Activated T-helper 9 cell treated with anti-CD3 and anti-CD28 coated beads, Interleukin-2, amount 50 U/mL, for 16 hours (primary cell): Measurements from ENCODE around the gene NDRG3.
A peak's percentile ranks its signal among the peaks of the same experiment; 100 is the strongest.
"Not testable (repeated sequence)": the region's sequence is repeated elsewhere in the genome, so short reads cannot be mapped to it uniquely, and the experiment has no call there.

ENCODE experiments used
- DNase-seq: peaks from one replicate; pipeline ENCODE4 v3.0.0-alpha.2; 2020; ENCODE audit warnings: low read depth

NDRG3 gene

DNA sequence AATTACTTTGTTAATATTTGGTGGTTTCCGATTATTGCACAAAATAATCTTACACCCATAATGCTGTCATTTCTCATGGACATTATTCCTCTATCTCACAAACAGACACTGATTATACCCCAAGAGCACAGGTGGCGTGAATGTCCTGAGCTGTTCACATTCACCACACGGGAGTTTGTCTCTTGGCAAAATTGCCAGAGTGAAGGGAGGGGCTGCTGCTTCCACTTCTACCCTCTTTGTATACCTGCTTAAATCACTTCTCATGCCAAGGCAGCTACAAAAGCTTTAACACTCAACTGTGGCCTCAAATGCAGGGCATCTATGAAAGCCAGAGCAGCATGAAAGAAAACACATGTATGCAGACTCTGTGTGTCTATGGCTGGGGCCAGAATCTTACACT lies 58.0 kb downstream of the NDRG3 start:
- no peak for DNase-seq

DNA sequence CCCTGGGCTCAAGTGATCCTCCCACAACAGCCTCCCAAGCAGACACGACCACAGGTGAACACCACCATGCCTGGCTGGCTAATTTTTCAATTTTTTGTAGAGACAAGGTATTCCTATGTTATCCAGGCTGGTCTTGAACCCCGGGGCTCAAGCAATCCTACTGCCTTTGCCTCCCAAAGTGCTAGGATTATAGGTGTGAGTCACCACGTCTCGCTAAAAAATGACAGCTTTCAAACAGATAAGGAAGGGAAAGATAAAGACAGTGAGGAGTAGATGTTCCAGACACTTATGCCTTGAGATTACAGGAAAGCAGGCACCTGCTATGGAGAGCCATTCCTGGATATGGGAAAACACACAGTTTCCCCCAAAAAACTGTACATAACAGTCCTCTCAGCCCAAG lies 58.9 kb downstream of the NDRG3 start:
- DNase-seq: no peak

DNA sequence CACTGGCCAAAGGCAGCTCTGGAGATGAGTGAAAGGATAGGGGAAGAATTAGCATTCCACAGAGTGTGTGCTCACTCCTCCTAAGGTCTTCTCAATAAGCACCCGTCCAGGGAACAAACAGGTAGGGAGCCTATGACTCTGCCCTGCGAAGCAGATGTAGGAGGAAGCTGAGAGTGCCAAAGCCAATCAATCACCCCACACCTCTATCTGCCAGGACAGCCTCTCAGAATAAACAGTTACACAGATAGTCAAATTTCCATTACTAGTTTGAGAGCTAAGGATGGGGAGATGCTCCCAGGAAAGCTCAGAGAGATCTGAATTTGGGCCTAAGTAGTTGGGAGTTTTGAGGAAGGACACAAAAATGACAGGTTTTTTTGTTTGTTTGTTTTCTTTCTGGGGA lies 59.4 kb downstream of the NDRG3 start:
- no peak for DNase-seq

DNA sequence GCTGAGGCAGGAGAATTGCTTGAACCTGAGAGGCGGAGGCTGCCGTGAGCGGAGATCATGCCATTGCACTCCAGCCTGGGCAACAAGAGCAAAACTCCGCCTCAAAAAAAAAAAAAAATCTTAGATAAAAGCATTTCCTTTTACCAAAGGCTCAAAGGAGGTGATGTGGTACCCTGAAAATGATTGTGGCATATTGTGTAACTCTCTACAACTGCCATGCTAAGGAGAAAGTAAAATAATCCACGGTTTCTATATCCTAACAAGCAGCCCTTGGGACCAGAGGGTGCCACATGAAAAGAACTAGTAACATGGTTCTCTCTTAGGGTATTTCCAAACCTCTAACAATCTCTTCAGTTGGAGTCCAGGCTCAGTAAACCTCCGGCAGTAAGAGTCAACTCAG lies 61.1 kb downstream of the NDRG3 start:
- DNase-seq: no peak

DNA sequence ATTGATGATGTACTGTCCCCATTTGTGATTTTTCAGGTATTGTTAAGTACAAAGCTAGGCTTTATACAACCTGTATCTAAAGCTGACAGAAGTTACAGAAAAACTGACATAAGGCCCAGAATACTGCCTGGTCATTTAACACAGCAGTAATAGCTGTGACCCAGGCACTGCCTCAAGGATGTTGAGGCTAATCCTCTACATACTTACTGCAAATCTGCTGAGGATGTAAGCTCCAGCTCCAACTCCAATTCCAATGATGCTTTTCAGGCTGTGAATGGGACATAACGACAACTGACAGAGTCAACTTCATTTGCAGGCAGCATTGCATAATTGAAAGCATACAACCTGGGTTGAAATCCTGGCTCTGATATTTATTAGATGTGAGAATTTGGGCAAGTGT lies 63.6 kb downstream of the NDRG3 start:
- no peak for DNase-seq

DNA sequence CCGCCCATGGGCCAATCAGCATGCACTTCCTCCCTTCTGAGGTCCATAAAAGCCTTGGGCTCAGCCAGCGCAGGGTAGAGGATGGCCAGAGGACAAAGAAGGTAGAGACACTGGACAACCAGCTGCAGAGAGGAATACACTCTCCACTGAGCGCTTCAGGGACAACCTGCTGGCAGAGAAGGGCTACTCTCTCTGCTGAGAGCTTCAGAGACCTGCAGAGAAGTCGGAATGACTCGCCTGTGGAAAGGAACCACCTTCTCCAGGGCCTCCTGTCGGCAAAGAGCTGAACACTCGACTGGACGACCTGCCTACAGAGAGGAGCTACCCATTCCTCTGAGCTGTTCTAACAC lies 68.5 kb downstream of the NDRG3 start:
- no peak for DNase-seq

DNA sequence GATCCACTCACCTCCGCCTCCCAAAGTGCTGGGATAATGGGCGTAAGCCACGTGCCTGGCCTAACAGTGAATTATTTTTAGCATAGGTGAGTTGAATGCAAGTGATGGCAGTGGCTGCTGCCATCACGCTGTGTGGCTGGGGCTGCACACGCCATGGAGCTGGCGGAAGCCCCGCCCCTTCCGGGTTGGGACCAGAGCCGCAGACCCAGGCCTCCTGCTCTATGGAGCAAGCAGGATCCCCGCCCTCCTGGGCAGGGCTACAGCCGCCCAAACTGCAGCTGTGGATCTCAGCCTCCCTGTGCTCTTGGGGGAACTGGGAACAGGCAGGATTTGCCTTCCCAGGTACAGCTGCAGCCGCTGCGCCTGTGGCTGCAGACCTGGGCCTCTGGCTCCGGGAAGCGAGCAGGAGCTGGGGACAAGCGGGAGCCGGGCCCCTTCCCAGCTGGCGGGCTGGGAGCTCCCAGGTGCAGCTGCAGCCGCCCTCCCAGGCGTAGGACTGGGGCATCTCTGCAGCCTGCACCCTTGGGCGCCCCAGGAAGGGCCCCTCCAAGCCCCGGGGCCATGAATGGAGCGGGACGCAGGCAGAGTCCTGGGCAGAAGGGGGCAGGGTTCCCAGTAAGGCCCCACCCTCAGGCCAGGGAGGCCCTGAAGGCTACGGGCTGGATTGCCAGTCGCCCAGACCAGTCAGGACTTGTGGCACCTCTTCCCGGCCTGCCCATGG lies 69.0 kb downstream of the NDRG3 start:
- no peak for DNase-seq

DNA sequence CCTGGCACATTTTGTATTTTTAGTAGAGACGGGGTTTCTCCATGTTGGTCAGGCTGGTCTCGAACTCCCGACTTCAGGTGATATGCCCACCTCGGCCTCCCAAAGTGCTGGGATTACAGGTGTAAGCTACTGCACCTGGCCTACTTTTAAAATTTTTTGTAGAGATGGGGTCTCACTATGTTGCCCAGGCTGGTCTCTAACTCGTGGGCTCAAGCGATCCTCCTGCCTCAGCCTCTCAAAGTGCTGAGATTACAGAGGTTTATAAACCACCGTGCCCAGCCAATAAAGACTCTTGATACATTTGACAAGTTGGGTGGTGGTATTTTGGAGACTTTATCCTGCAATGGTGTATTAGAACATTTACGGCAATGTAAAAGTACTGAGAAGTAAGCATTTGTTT lies 70.3 kb downstream of the NDRG3 start:
- not testable (repeated sequence) for DNase-seq

DNA sequence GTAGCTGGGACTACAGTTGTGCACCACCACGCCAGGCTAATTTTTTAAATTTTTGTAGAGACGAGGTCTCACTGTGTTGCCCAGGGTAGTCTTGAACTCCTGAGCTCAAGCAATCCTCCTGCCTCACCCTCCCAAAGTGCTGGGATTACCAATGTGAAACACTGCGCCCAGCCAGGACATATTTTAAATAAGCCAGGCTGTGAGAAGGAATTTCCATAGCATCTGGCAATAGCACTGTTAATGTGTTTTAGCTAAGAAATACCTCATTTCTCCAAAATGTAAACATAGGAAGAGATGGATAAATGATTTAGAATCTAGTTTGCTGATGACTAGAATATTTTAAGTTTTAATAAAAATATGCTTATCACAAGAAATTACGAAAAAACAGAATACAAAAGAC lies 72.9 kb downstream of the NDRG3 start:
- no peak for DNase-seq

DNA sequence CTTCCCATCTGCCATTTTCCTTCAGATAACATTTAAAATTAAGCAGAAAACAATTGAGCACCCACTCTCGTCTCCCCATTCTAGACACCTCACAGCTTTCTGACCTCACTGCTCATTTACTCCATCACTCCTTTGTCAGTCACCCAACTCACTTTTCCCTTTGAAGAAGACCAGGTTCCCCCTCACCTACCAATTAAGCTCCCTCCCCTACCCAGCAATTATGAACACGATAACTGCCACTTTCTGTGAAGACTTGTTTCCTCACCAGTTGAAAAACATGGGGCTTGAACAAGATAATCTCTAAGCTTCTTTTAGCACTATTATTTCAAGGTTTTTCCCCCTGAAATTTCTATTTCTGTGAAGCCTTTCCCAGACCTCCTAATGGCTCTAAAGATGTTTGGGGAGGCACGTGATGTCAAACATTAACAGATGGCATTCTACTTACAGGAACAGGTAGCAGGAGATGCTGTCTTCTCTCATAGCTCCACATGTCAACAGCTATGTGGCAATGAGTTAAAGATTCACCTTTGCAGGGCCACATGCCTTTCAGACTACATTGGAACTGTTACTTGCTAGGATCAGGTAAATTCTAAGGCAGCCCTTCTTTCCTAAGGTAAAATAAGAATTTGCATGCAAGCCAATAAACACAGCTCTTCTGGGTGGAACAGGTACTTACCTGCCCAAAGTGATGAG lies 75.1 kb downstream of the NDRG3 start:
- no peak for DNase-seq

DNA sequence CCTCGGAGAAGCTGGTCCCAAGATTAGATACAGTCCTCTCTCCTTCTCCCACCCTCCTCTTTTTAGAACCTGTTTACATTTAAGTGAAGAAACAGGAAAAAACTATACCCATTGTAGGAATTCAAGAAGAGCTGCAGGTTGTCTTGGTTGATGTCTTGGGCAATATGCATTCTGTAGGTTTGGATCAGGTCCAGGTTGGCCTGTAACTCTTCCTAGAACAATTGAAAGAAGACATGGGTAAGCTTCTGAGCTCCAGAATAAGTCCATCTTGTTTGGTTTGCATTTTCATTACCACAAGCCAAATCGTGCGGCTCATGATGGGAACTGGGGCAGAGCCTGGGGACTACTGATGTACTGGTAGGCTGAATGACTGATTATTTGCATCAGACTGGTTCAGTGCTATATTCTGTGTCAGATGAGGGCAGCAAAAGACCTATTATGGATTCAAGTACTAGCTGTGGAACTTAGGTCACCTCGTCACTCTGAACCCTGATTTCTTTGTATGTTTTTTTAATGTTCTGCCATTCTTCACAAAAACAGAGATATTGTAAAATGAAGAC lies 79.6 kb downstream of the NDRG3 start:
- DNase-seq: no peak

DNA sequence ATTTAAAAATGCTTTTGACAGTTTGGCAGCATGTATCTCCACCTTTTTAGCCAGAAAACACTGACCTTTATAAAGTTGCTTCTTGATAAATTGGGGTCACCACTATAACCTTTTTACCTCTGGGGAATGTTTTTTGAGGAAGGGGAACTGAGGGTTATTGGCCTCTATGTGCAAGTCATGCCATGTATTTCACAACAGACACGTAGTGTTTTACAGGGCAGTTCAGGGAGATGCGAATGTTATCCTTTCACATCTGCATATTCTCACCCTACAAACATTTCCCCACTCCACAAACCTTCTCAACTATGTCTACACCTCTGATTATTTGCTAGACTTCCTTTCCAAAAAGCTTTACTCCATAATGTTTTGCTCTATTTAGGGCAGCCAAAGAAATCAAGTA lies 82.9 kb downstream of the NDRG3 start:
- DNase-seq: no peak

DNA sequence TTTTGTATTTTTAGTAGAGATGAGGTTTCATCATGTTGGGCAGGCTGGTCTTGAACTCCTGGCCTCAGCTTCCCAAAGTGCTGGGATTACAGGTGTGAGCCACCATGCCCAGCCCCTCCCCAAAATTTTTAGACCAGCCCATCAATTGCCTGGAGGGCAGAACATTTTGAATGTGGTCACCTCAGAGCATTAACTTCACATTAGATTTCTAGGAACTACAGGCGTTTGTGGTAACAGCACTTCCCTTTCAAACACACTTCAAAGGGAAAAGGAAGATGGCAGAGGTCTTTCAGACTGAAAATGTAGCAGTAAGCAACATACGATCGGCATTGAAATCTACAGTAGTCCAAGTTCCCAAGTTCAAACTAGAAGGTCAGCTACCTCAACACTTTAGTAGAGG lies 87.6 kb downstream of the NDRG3 start:
- DNase-seq: no peak

DNA sequence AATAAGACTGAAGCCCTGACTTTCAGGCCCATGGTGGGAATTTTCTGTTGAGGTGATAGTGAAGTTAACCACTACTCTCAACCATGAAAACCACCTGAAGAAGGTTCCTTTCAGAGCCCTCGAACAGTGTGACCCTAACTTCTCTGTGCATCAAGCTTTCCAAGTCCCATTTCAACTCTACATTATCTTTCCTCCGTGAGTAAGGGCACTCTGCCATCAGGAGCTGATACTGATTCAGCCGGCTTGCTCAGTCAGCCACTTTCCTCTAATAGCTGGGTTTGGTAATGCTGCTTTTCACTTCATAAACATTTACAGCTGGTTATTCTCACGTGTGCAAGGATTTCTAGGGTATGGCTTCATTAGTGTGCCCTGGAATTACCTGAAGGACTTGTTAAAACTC lies 89.2 kb downstream of the NDRG3 start:
- DNase-seq: no peak

DNA sequence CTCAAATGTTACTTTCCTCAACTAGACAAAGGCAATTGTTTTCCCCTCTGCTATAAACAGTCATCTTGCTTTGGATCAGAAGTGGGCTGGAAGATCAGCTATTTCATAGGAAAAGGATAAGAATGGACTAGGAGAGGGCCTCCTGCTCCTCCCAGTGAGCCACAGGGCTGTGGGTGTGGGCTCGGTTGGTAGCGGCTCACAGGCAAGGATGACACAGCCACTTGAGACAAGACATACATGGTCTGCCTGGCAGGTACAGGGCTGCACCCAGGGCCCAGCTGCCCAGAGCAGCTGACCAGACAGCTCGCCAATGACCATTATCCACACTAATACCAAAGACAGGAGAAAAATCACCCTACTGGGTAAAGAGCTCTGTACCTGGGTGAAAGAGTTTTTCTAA lies 90.9 kb downstream of the NDRG3 start:
- DNase-seq: no peak

DNA sequence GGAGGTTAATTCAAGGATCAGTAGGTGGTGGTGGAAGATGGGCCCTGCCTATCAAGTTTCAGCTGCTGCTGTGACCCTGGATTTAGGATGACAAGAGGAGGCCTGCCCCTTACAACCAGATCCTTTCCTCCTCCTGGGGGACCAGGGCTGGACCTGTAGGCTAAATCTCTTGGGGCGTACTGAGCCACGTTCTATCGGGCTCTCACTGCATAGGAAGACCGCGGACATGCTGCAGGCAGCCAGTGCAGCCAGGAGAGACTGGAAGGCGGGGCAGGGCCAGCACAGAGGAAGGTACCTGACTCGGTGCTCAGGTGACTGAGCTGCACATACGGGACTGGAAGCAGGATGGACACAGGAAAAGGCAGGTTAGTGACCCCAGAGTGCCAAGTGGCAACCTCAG lies 91.4 kb downstream of the NDRG3 start:
- no peak for DNase-seq

DNA sequence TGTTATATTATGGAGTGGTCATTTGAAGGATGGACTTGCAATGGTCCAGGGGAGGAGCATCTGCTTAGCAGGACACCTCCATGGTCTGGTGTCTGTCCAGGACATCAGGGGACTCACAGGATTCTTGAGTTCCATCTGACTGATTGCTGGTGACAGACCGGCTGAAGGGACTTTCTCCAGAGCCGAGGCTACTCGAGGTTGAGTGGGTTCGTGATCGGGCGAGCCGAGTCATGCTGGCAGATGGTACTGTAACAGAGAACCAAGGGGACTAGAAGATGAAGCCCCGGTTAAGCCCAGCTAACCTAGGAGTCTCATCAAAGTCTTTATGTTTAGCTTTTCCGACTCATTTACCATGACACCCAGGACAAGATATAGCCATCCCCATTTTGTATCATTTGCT lies 92.4 kb downstream of the NDRG3 start:
- DNase-seq: no peak

DNA sequence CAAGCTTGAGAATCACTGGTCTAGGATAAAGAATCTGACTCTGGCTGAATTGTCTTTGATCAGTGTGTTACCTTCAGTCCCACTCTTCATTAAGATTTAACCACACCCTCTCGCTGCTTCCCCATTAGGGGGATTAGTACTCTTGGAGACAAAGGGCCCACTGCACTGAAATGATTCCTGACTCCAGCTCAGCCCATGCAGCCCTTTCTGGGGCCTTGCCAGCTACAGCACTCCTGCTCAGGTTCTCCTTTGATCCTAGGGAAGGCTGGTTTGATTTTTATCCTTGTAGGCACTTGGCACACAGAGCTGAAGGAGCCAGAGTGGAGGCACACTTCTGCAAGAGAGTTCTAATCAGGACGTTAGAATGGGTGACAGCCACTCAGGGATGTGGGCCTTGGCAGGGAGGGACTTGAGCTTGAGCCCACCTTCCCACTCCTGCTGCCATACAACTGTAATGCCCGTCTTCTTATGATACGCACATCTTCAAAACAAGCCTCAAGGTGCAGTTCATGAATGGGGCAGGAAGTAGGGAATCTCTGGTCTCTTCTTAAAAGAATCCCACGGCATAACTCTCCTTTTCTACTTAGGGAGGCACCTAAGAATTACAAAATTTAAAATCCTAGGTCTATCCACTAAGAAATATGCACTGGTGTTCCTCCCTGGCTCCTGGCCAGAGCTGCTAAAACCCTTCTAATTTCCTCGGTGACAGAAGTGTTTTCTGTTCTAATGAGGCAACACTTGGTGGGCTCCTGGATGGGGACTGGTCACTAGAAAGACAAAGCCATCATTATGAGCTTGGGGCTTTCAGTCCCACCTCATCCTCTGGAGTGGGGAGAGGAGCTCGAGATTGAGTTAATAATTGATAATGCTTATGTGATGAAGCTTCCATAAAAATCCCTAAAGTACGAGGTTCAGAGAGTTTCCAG lies 98.4 kb downstream of the NDRG3 start:
- DNase-seq: no peak

DNA sequence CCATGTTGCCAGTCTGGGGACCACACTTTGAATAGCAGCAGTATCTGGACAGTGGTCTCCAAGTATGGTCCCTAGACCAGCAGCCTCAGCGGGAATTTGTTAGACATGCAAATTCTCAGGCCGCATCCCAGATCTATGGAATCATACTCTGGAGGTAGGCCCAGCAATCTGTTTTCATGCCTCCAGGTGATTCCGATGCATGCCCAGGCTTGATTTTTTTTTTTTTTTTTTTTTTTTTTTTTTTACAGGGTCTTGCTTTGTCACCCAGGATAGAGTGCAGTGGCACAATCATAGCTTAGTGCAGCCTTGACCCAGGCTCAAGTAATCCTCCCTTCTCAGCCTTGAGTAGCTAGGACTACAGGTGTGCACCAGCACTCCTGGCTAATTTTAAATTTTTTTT lies 99.2 kb downstream of the NDRG3 start:
- no peak for DNase-seq

DNA sequence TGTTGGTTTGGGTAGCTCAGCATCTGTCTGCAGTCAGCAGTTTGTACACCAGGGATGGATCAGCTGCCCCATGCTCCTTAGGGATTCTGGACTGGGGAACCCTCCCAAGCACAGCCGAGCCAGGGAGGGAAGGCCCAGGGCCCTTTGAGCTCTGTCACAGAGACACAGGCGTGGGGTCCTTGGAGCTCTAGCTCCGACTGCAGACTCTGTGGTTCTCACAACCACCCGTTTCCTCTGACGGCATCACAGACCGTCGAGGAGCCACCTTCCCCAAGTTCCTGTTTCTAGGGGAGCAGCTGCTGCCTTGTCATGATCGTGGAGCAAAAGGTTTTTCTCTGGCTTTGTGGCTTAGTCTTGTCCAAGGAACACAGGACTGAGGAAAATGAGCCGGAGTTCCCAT lies 99.9 kb downstream of the NDRG3 start, which contains the start of gene SLA2:
Gene SLA2 (minus strand): TSS at position 199 of the 400 bp plus-strand sequence. CDS start 4,861 bp downstream, outside the sequence.
- DNase-seq: peak; percentile 45

DNA sequence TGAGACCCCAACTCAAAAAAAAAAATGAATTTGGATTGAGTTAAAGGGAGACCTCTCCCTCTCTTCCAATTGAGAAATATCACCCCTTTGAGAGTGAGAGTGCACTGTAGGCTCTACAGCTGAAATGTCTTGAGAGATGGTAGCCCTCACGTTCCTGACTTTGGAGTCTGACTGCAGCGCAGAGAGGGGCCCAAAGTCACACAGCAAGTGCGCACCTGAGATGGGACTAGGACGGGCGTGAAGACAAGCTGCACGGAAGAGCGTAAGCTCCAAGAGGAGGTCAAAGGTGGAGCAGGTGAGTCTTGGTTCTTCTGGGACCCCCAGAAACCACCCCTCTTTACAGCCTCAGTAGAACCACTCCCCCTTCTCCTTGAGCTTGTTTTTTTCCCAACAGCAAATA lies 100.5 kb downstream of the NDRG3 start:
- no peak for DNase-seq

DNA sequence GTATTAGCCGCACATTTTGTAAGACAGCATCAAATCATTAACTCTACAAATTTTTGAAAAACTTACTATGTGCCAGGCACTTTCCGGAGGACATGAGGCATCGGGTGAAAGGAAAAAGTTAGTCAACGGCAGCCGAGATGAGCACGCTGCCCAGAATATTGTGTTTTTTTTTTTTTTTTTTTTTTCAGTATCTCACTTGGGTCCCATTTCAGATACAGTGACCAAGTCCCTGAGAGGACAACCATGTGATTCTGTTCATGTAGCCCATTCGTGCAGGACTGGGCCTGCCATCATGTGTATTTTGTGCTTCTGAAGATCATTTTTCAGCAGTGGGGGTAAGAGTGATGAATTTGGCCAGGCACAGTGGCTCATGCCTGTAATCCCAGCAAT lies 101.2 kb downstream of the NDRG3 start:
- DNase-seq: peak; percentile 28
